MCF 10A (cell line): Measurements from ENCODE around the gene ZSWIM4. TPM values are rescaled to one million over a fixed set of nuclear protein-coding genes. Genes with fewer than 3 reads are reported as not detected.

ENCODE experiments used
- BruUV-seq: library from RNA; stranded (reverse); fragments of 400-500 nt; replicated peaks from 2 replicates; lab custom pipeline; 2021; lab: Mats Ljungman, UMichigan
- CTCF ChIA-PET: fragments of 300-600 bp; sonication (Branson Sonifier 250); formaldehyde crosslinking; extraction: SDS; loops from one replicate; lab custom pipeline; 2021; ENCODE audit warnings: antibody characterized with exemption, inconsistent platforms; lab: Yijun Ruan, JAX
- POLR2A ChIA-PET: fragments of 300-600, 350-650 bp; sonication (Branson Sonifier 250); formaldehyde crosslinking; extraction: SDS; loops from one replicate; lab custom pipeline; 2020; ENCODE audit warnings: antibody characterized with exemption, inconsistent platforms; lab: Yijun Ruan, JAX
- DNase-seq: peaks from one replicate; pipeline ENCODE4 v3.0.0-alpha.2; 2018; ENCODE audit not compliant: unreplicated experiment
- H3K27ac Mint-ChIP-seq: one replicate; pipeline ENCODE4 v1.8.0; 2022; ENCODE audit warnings: mild to moderate bottlenecking, low read depth, mixed read lengths; ENCODE audit not compliant: unreplicated experiment
- H3K27me3 Mint-ChIP-seq: one replicate; pipeline ENCODE4 v1.8.0; 2022; ENCODE audit warnings: mixed read lengths; ENCODE audit not compliant: insufficient read depth, unreplicated experiment
- H3K36me3 Mint-ChIP-seq: one replicate; pipeline ENCODE4 v1.8.0; 2022; ENCODE audit warnings: mild to moderate bottlenecking, moderate library complexity, mixed read lengths; ENCODE audit not compliant: insufficient read depth, unreplicated experiment
- H3K4me1 Mint-ChIP-seq: one replicate; pipeline ENCODE4 v1.8.0; 2022; ENCODE audit warnings: mixed read lengths; ENCODE audit not compliant: insufficient read depth, unreplicated experiment
- H3K4me3 Mint-ChIP-seq: one replicate; pipeline ENCODE4 v1.8.0; 2022; ENCODE audit warnings: mild to moderate bottlenecking, moderate library complexity, mixed read lengths; ENCODE audit not compliant: unreplicated experiment
- H3K9me3 Mint-ChIP-seq: one replicate; pipeline ENCODE4 v1.8.0; 2022; ENCODE audit warnings: mixed read lengths; ENCODE audit not compliant: unreplicated experiment
- CTCF ChIP-seq: fragments of 200-600 bp; IDR thresholded peaks from one replicate; pipeline ENCODE4 v1.8.0; 2022; ENCODE audit warnings: antibody characterized with exemption, mild to moderate bottlenecking; ENCODE audit not compliant: unreplicated experiment
- intact Hi-C: fragments of 100-400 bp; cut with micrococcal nuclease; formaldehyde crosslinking; loops from 2 replicates; pipeline ENCODE4 v1.14.1; 2022
- total RNA-seq: library from RNA; stranded (reverse); gene quantifications from 2 replicates; pipeline ENCODE4 v1.2.3, GENCODE V29; 2022

Gene ZSWIM4
- total RNA-seq, 1 experiment from 2014 or later, result 9.4 TPM

- ChIA-PET CTCF (interaction anchor here (0.6 kb wide), 1 partner anchor 19 kb away, joined by 3 read pairs; no protein-coding TSS in a partner anchor), POLR2A (interaction anchor here (0.5 to 2.4 kb wide), 15 partner anchors 9 to 690 kb away, joined by 3 to 19 read pairs (median 6); partner anchors contain the start of genes C19orf53, MRI1 and ZSWIM4)
- Mint-ChIP-seq H3K4me1 (peaks cover 28% of the 10 kb centered on the region), H3K36me3 (peaks cover 57% of the 10 kb centered on the region), H3K9me3 (no peaks in the 10 kb centered on the region), H3K27me3 (no peaks in the 10 kb centered on the region), H3K4me3 (peak overlapping the region; percentile 96), H3K27ac (peak overlapping the region; percentile 100)
- TF ChIP-seq CTCF, result peak; percentile 8
- BruUV-seq, result no TSS peak
- intact Hi-C loops, result no loop called here
- peak; percentile 69 for DNase-seq
Observed at GRCh38 chr19:13844130-13844631, 48.9 kb downstream of the ZSWIM4 start.

- intact Hi-C loops, result no loop called here
- Mint-ChIP-seq H3K36me3 (peaks cover 39% of the 10 kb centered on the region), H3K4me1 (peaks cover 30% of the 10 kb centered on the region), H3K9me3 (no peaks in the 10 kb centered on the region), H3K27ac (peak overlapping the region; percentile 100), H3K4me3 (peak overlapping the region; percentile 58), H3K27me3 (no peaks in the 10 kb centered on the region)
- no peak for TF ChIP-seq CTCF
- TSS peak; percentile 38 for BruUV-seq
- peak; percentile 93 for DNase-seq
- POLR2A ChIA-PET, result interaction anchor here (0.6 to 14.8 kb wide), 17 partner anchors 9 to 1055 kb away, joined by 3 to 265 read pairs (median 4); partner anchors contain the start of genes C19orf53, JUNB and ZSWIM4
- CTCF ChIA-PET, result interaction anchor here (0.6 to 1.1 kb wide), 2 partner anchors 13 to 51 kb away, joined by 3 to 4 read pairs; partner anchors contain the start of gene ZSWIM4
Observed at GRCh38 chr19:13846557-13847406, 51.5 kb downstream of the ZSWIM4 start.

- Mint-ChIP-seq H3K4me1 (peaks cover 30% of the 10 kb centered on the region), H3K9me3 (no peaks in the 10 kb centered on the region), H3K36me3 (peaks cover 30% of the 10 kb centered on the region), H3K4me3 (peak overlapping the region; percentile 58), H3K27ac (peak overlapping the region; percentile 100), H3K27me3 (no peaks in the 10 kb centered on the region)
- CTCF ChIA-PET, result interaction anchor here (0.6 kb wide), 1 partner anchor 13 kb away, joined by 3 read pairs; no protein-coding TSS in a partner anchor
- DNase-seq, result peak; percentile 90
- TSS peak; percentile 18 for BruUV-seq
- POLR2A ChIA-PET, result interaction anchor here (0.6 to 14.8 kb wide), 11 partner anchors 10 to 901 kb away, joined by 3 to 265 read pairs (median 5); partner anchors contain the start of genes C19orf53 and ZSWIM4
- TF ChIP-seq CTCF, result peak; percentile 17
- intact Hi-C loops, result no loop called here
Observed at GRCh38 chr19:13847407-13848339, 52.4 kb downstream of the ZSWIM4 start.
